Brain microvascular endothelial cell (primary cell): ENCODE data around the gene TNPO1.

Experiments
- DNase-seq: peaks from one replicate; pipeline ENCODE4 v3.0.0-alpha.2; 2020
- H3K27ac ChIP-seq: fragments of 250-450 bp; sonication (Bioruptor Pico); 2 replicates; pipeline ENCODE4 v1.5.1; 2020; ENCODE audit warnings: mild to moderate bottlenecking, moderate library complexity
- H3K27me3 ChIP-seq: fragments of 250-450 bp; sonication (Bioruptor Pico); replicated peaks from 2 replicates; pipeline ENCODE4 v1.5.1; 2020; ENCODE audit warnings: mild to moderate bottlenecking
- H3K36me3 ChIP-seq: fragments of 250-450 bp; sonication (Bioruptor Pico); replicated peaks from 2 replicates; pipeline ENCODE4 v1.5.1; 2020; ENCODE audit warnings: mild to moderate bottlenecking
- H3K4me3 ChIP-seq: 2 replicates; pipeline ENCODE4 v1.5.1; 2011; ENCODE audit warnings: low read depth, mild to moderate bottlenecking, control low read depth, low read length, moderate library complexity
- in situ Hi-C: cut with HindIII; loops from 2 replicates; pipeline ENCODE4 v1.10.0; 2017; ENCODE audit warnings: low sequenced_read_pairs, low pct_ligation_motif_present
- TF ChIP-seq, protein P1 (sequence below): IDR thresholded peaks from 2 replicates; pipeline ENCODE4 v1.5.1; 2011; ENCODE audit warnings: low read depth, mild to moderate bottlenecking, moderate library complexity, low read length, control low read depth, inconsistent platforms; ENCODE audit errors: missing control alignments

The TNPO1 gene

DNA sequence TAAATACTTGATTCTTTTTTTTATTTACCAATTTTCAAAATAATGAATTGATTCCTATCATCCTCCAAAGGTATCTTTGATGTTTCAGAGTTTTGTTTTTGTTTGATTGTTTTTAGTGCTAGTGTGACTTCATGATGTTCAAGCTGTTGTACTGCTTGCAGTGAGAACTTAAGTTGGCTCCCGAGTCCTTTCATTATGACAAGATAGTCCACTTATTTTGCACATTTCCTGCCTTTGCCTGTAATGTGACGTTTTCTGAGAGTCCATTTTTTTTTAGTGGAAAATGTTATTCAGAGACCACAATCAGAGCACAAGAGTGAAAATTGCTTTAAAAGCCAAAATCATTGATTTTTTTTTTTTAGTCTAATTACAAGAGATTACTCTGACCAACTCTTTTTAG lies 79.3 kb downstream of the TNPO1 start:
- TF ChIP-seq, protein P1, sequence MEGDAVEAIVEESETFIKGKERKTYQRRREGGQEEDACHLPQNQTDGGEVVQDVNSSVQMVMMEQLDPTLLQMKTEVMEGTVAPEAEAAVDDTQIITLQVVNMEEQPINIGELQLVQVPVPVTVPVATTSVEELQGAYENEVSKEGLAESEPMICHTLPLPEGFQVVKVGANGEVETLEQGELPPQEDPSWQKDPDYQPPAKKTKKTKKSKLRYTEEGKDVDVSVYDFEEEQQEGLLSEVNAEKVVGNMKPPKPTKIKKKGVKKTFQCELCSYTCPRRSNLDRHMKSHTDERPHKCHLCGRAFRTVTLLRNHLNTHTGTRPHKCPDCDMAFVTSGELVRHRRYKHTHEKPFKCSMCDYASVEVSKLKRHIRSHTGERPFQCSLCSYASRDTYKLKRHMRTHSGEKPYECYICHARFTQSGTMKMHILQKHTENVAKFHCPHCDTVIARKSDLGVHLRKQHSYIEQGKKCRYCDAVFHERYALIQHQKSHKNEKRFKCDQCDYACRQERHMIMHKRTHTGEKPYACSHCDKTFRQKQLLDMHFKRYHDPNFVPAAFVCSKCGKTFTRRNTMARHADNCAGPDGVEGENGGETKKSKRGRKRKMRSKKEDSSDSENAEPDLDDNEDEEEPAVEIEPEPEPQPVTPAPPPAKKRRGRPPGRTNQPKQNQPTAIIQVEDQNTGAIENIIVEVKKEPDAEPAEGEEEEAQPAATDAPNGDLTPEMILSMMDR = no peak
- H3K4me3 ChIP-seq = no peak overlapping the region
- no peaks in the 10 kb centered on the region for H3K27me3 ChIP-seq
- in situ Hi-C loops = no loop called here
- no peak overlapping the region for H3K27ac ChIP-seq
- peaks cover 74% of the 10 kb centered on the region for H3K36me3 ChIP-seq
- no peak for DNase-seq

DNA sequence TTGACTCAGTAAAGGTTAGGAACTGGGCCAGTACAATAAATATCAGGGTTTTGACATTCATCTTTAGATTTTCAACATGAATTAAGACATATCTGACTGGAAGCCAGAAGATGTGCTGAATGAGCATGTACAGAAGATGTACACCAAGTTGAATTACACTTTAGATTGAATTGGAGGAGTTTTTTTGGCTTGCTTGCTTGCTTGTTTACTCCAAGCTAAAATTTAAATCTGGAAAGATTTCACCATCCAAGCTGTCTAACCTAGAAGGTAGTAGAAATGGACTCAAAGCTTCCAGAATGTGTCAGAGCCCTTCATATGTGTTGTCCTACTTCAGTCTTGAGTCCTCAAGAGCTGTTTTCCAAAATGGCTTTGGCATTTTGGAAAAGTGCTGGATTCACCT lies 90.3 kb downstream of the TNPO1 start:
- Histone ChIP-seq H3K27me3 (no peaks in the 10 kb centered on the region), H3K36me3 (peaks cover 65% of the 10 kb centered on the region), H3K27ac (no peak overlapping the region), H3K4me3 (no peak overlapping the region)
- TF ChIP-seq, protein P1 = no peak
- in situ Hi-C loops = no loop called here
- no peak for DNase-seq

DNA sequence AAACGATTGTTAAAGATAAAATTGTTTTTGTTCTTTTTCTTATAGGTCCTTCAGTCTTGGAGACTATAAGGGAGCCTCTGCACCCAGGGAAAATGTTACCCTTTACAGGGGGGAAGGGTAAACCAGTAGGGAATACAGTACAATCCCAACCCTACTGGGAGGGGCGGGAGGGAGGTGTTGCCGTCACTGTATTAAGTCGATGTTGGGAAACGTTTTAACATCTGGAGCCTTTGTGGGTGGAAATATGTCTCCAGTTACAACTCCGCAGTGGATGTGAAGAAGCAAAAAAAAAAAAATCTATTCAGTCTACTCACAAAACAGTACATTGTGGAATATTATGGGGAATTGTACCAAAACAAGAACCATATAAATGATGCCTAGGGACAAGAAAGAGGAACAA lies 92.2 kb downstream of the TNPO1 start:
- Histone ChIP-seq H3K27ac (no peak overlapping the region), H3K4me3 (no peak overlapping the region), H3K36me3 (peaks cover 59% of the 10 kb centered on the region), H3K27me3 (no peaks in the 10 kb centered on the region)
- no peak for DNase-seq
- TF ChIP-seq, protein P1 = no peak
- in situ Hi-C loops = no loop called here

DNA sequence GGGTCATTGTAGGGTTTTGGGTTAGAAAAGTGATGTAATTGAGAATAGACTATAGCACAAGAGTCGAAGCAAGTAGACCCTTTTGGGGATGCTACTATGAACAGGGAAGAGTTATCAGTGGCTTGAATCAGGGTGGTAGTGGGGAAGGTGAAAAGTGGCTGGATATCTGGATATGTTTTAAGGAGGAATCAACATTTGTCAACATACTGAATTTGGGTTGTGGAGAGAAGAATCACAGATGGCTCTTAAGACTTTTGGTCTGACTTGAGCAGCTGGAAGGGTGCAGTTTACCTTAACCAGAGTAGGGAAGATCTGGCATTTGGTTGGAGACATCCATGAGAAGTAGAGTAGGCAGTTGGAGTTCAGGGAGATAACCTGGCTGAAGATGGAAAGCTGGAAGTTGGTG lies 100.9 kb downstream of the TNPO1 start:
- in situ Hi-C loops = no loop called here
- Histone ChIP-seq H3K4me3 (no peak overlapping the region), H3K27me3 (no peaks in the 10 kb centered on the region), H3K36me3 (peaks cover 5% of the 10 kb centered on the region), H3K27ac (no peak overlapping the region)
- TF ChIP-seq, protein P1 = no peak
- DNase-seq = no peak

DNA sequence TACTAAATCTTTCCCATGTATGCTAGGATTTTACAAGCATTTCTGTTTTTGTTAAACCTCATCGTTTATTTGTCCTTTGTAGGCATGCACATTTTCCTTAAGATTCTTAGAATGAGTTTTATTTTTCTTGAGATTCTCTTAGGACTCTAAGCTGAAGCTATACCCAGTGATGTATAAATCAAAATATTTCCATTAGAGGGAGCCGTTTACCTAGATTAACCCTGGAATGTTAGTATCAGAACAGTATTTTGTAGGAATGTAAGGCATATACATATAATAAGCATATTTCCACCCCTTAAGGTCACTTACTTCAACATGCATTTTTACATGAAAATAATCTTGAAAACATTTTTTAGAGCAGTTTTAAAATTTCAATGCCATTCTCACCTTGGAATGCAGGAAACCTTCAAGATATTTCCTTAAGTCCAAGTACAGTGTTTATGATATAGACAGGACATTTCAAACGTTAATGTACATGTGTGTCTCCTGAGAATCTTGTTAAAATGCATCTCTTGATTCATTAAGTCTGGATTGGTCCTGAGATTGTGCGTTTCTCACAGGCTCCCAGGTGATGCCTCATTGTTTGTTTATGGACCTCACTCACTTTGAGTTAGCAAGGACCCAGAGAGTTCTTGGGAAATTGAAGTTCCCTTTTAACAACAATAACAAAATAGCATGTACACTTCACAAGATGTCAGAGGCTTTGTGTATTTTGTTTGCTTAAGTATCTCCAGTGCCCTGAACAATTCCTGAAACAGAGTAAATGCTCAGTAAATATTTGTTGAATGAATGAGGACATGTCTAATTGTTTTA lies 104.4 kb downstream of the TNPO1 start:
- in situ Hi-C loops = no loop called here
- Histone ChIP-seq H3K4me3 (no peak overlapping the region), H3K27me3 (no peaks in the 10 kb centered on the region), H3K36me3 (no peaks in the 10 kb centered on the region), H3K27ac (no peak overlapping the region)
- TF ChIP-seq, protein P1 = no peak
- no peak for DNase-seq

DNA sequence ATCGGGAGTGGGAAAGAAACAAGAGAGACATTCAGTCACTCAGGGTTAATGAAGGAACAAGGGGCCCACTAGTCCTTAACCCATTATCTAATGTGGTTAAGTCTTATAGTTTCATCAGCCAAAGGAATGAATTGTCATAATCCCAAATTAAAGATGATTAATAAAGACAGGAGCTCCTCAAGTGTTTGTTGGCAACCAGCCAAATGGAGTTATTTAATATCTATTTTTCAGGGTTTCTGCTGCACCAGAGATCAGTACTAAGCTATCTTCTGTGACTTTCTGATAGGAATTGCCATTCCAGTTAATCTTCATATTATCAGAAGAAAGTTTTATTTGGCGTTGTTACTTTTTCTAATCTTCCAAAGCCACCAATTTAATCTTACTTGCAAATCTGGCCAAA lies 105.4 kb downstream of the TNPO1 start:
- no peaks in the 10 kb centered on the region for H3K36me3 ChIP-seq
- no peak overlapping the region for H3K4me3 ChIP-seq
- no peak for DNase-seq
- H3K27ac ChIP-seq = no peak overlapping the region
- TF ChIP-seq, protein P1 = no peak
- no peaks in the 10 kb centered on the region for H3K27me3 ChIP-seq
- in situ Hi-C loops = no loop called here
